GM10266 (cell line): Measurements from ENCODE around the gene KCTD4.

Experiments
- DNase-seq: peaks from one replicate; pipeline ENCODE4 v3.0.0; 2012; ENCODE audit errors: extremely low spot score
- CTCF ChIP-seq: IDR thresholded peaks from 2 replicates; pipeline ENCODE4 v1.5.1; 2012; ENCODE audit warnings: mild to moderate bottlenecking, low read depth; ENCODE audit not compliant: control insufficient read depth, insufficient read depth; ENCODE audit errors: missing control alignments

KCTD4 gene

GRCh38 chr13:45179428-45179827 lies 21.4 kb downstream of the KCTD4 start:
- TF ChIP-seq CTCF: no peak
- DNase-seq: no peak

DNA sequence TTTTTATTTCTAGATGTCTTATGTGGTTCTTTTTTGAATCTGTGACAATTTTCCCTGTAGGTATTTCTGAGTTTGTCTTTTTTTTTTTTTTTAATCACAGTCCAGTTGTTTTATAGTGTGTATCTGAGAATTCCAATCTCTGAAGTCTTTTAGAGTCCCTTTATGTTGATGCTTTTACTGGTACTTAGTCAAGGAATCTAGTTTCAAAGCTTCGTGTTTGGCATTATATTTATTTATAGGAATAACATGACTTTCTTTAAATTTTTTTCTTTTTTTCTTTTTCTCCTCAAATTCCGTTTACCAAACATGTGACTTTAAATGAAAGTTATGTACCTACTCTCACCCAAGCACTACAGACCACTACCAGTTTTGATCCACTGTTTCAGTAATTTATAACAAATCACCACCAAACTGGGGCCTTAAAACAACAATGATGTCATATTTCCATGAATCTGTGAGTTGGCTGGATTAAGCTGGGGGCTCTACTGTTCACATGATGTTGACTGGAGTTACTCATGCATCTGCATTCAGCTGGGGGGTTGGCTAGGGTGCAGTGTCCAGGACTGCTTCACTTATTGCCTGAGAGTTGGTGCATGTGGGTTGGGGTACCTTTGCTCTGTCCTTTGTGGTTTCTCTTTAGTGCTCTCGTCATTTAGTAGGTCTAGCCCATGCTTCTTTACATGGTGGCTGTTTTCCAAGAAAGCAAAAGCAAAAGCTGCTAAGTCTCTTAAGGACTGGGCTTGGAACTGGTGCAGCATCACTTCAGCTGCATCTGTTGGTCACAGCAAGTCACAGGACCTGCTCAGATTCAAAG lies 22.3 kb downstream of the KCTD4 start:
- no peak for TF ChIP-seq CTCF
- no peak for DNase-seq

DNA sequence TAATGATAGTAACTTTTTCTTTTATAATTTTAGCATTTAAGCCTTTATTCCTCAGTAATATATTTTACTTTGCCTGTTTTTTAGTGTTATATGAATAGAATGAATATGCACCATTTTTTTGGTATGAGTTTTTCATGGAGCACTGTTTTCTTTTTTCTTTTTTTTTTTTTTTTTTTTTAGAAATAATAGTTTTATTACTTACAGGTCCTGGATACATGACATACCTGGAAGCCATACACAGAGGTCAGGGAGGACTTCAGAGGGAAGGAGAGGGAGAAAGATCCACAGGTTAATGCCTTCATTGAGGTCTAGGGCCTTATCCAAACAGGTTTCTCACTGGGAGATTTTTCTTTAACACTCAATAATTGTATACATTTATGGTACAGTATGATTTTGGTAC lies 26.4 kb downstream of the KCTD4 start:
- no peak for DNase-seq
- TF ChIP-seq CTCF: no peak

DNA sequence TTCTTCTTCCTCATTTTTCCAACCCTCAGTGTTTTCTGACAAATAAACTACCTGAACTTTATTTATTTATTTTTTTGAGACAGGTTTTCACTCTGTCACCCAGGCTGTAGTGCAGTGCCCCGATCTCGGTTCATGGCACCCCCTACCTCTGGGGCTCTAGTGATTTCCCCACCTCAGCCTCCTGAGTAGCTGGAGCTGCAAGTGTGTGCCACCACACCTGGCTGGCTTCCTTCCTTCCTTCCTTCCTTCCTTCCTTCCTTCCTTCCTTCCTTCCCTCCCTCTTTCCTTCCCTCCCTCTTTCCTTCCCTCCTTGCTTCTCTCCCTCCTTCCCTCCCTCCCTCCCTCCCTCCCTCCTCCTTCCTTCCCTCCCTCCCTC lies 32.3 kb downstream of the KCTD4 start:
- no peak for DNase-seq
- no peak for TF ChIP-seq CTCF

DNA sequence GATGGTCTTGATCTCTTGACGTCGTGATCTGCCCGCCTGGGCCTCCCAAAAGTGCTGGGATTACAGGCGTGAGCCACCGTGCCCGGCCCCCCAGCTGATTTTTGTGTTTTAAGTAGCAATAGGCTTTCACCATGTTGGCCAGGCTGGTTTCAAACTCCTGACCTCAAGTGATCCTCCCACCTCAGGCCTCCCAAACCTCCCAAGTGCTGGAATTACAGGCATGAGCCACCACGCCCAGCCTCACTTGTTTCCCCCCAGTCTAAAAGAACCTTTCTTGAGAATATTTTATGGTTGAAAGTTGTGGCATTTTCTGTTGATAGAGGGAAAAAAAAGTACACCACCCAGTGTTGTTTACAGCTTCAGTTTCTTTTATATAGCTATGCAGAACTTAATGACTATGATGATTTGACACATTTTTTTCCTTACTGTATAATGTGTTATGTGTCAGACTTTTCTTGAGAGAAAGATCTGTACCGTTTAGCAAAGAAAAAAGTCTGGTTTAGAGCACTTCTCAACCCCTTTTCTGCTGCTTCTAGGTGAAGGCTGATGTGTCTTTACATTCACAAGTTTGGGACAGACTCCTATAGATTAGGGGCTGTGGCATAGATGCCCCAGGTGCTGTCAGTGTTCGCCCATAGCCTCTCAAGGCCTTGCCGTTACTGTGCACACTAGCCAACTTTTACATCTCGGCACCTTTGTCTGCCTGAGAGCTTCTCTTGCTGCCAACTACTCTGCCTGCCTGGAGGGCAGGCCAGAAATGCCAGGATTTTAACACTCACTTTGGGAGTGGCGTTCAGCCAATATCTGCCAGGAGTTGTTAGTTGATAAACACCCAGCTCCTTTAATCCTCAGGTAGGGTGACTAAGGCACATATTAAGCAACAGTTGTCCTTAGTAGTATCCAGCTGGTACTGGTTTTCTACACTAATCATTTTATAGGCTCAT lies 33.0 kb downstream of the KCTD4 start:
- no peak for TF ChIP-seq CTCF
- DNase-seq: no peak

DNA sequence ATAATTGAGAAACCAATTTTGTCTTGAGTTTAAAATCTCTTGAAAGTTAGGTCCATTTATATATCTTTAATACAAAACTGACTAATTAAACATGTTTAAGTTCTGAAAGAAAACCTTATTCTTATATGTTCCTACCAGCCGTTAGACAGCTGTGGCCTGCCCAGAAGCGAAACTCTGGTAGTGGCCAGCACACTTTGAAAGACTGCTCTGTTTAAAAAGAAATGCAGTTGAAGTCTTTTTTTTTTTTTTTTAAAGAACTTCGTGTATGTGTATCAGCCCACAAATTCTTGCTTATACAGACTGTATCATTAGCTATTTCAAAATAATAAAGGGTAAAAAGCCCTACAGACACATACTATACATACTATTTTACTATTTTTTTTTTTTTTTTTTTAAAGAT lies 34.0 kb downstream of the KCTD4 start:
- no peak for DNase-seq
- TF ChIP-seq CTCF: no peak

- TF ChIP-seq CTCF: no peak
- DNase-seq: no peak
Measured at GRCh38 chr13:45162821-45163220, 38.0 kb downstream of the KCTD4 start.
